Measurements from ENCODE around the gene IL17RC. TPM values are rescaled to one million over a fixed set of nuclear protein-coding genes. Genes with fewer than 3 reads are reported as not detected.
A peak's percentile ranks its signal among the peaks of the same experiment; 100 is the strongest.

Gene IL17RC
- total and polyA plus RNA-seq, 3 donors from 2014 or later, result 12.0 to 26.1 (median 21.0) TPM

DNA sequence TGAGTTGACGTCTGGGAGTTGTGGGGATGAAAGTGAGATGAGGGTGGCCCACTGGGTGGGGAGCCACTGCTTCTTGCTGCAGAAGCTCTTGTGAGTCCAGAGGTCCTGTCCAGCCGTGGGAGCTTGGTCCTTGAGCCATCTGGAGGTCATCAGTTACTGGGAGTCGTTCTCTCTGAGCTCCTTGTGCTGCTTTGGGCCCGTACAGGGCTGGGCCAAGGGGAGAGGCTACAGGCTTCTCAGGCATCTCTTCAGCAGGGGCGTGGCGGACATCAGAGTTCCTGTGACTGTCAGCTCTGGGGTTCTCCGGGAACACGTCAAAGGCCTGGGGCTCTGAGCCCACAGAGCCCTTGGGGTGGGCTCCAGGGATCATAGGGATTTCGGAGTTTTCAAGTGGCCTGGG is 32.7 kb downstream of the IL17RC start:
- H3K4me1 ChIP-seq, result peaks cover 10% of the 10 kb centered on the region
- no peaks in the 10 kb centered on the region for H3K27me3 ChIP-seq
- H3K9me3 ChIP-seq, result no peaks in the 10 kb centered on the region
- no peak for DNase-seq
- TF ChIP-seq, protein P1, sequence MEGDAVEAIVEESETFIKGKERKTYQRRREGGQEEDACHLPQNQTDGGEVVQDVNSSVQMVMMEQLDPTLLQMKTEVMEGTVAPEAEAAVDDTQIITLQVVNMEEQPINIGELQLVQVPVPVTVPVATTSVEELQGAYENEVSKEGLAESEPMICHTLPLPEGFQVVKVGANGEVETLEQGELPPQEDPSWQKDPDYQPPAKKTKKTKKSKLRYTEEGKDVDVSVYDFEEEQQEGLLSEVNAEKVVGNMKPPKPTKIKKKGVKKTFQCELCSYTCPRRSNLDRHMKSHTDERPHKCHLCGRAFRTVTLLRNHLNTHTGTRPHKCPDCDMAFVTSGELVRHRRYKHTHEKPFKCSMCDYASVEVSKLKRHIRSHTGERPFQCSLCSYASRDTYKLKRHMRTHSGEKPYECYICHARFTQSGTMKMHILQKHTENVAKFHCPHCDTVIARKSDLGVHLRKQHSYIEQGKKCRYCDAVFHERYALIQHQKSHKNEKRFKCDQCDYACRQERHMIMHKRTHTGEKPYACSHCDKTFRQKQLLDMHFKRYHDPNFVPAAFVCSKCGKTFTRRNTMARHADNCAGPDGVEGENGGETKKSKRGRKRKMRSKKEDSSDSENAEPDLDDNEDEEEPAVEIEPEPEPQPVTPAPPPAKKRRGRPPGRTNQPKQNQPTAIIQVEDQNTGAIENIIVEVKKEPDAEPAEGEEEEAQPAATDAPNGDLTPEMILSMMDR (IDR thresholded peaks at IDR 0.05), result no peak
- TF ChIP-seq POLR2A (IDR thresholded peaks at IDR 0.05), result no peak
- intact Hi-C loops (cut with DNase I; ENCODE audit: low total_unique reads), result no loop called here
- H3K4me3 ChIP-seq, result no peak overlapping the region
- H3K27ac ChIP-seq, result no peak overlapping the region
- 50 to 83% methylated on average over 1 to 9 of the region's 9 CpGs for WGBS, 2 donors
- H3K36me3 ChIP-seq (ENCODE audit: low read depth, missing control alignments), result no peaks in the 10 kb centered on the region

DNA sequence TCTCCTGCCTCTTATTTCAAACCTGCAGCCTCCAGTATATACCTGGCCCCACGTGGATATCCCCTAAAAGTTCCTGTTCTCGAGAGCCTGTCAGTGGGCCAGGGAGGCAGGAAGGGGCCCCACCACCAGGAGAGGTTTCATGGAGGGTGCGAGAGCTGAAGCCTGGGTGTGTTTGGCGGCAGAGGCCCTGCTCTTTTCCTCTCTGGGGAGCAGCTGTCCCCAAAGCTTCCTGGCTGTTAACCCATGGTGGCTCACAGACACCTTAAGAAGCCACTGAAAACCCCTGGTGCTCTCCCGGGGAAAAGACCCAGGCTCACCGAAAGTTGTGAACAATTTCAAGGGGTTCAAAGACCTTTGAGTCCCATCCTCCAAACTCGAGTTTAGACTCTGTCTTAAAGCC is 34.2 kb downstream of the IL17RC start:
- no peaks in the 10 kb centered on the region for H3K27me3 ChIP-seq
- DNase-seq, result no peak
- peaks cover 10% of the 10 kb centered on the region for H3K4me1 ChIP-seq
- TF ChIP-seq, protein P1 (IDR thresholded peaks at IDR 0.05), result no peak
- TF ChIP-seq POLR2A (IDR thresholded peaks at IDR 0.05), result no peak
- H3K4me3 ChIP-seq, result no peak overlapping the region
- no peaks in the 10 kb centered on the region for H3K9me3 ChIP-seq
- intact Hi-C loops (cut with DNase I; ENCODE audit: low total_unique reads), result no loop called here
- WGBS, 2 donors, result 46 to 51% methylated on average over 5 to 7 of the region's 7 CpGs
- no peaks in the 10 kb centered on the region for H3K36me3 ChIP-seq (ENCODE audit: low read depth, missing control alignments)
- no peak overlapping the region for H3K27ac ChIP-seq

DNA sequence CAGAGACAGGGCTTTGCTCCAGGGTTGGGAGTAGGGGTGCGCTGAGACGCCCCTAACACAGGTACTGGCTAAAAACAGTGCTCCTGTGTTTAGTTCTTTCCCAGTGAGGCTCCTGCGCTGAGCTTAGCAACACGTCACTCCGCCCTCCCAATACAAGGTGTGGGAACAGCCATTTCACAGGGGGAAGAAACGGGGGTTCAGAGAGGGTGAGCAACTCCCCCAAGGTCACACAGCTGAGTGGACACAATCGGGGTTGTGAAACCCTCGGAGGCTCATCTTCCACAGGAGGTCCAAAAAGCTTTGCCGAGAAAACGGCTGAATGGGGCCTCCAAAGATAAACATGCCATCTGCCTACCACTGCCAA is 34.7 kb downstream of the IL17RC start:
- Histone ChIP-seq H3K27ac (no peak overlapping the region), H3K27me3 (no peaks in the 10 kb centered on the region), H3K36me3 (ENCODE audit: low read depth, missing control alignments) (no peaks in the 10 kb centered on the region), H3K4me3 (peak overlapping the region; percentile 48 to 66), H3K4me1 (peaks cover 10% of the 10 kb centered on the region), H3K9me3 (no peaks in the 10 kb centered on the region)
- no peak for TF ChIP-seq POLR2A (IDR thresholded peaks at IDR 0.05)
- TF ChIP-seq, protein P1 (IDR thresholded peaks at IDR 0.05), result no peak
- no peak for DNase-seq
- intact Hi-C loops (cut with DNase I; ENCODE audit: low total_unique reads), result no loop called here
- WGBS, 2 donors, result 20 to 31% methylated on average over 1 to 10 of the region's 10 CpGs

DNA sequence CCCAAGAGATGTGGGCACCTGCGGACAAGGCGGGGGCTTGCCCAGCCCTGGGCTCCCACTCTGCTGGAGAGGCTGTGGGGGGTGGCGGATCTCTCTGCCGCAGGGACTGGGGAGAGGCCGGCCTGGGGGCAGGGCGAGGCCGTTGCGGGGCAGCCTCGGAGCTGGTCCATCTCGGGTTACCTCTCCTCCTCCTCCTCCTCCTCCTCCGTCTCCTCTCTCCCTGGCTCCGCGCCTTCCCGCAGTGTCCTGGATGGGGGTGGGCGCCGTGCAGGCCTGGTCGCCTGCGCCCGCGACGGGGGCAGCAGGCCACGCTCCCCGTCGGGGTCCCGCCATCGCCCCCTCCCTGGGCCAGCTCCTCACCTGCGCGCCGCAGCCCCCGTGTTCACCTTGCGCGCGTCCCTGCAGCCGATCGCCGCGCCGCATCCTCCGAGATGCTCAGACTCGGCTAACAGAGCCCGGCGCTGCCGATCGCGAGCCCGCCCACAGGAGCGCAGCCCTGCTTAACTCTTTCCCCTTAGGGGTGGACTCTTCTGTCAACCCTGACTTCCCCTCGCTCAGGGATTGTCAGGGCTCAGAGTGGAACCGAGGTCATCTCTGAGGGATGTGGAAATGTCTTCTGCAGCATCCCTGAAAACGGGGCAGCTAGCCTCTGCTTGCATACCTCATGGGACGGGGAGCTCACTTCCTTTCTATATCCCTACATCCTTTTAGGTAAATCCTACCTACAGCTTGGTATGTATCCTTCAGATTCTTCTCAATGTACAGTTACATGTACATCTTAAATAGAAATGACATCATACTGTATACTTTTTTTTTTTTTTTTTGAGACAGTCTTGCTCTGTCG is 35.3 kb downstream of the IL17RC start, which contains the start of gene PRRT3:
PRRT3 (minus strand) TSS at position 447 of the 844 bp plus-strand sequence. CDS start 2,293 bp downstream, outside the sequence.
- intact Hi-C loops (cut with DNase I; ENCODE audit: low total_unique reads), result no loop called here
- peak; percentile 50 for DNase-seq
- Histone ChIP-seq H3K36me3 (ENCODE audit: low read depth, missing control alignments) (no peaks in the 10 kb centered on the region), H3K4me3 (peak within 1 kb of the TSS; percentile 48 to 66), H3K9me3 (no peaks in the 10 kb centered on the region), H3K27ac (no peak within 1 kb of the TSS), H3K27me3 (no peaks in the 10 kb centered on the region), H3K4me1 (peaks cover 10% of the 10 kb centered on the region)
- TF ChIP-seq POLR2A (IDR thresholded peaks at IDR 0.05), result no peak
- TF ChIP-seq, protein P1 (IDR thresholded peaks at IDR 0.05), result no peak
- 5 to 30% methylated on average over 5 to 38 of the region's 52 CpGs for WGBS, 2 donors
